ENCODE data around the gene FHL3. TPM values are rescaled to one million over a fixed set of nuclear protein-coding genes. Genes with fewer than 3 reads are reported as not detected.

The FHL3 gene
- total and polyA plus RNA-seq, 4 experiments from 2014 or later: 3.4 to 5.0 (median 3.7) TPM

- Mint-ChIP-seq H3K4me1 (peaks cover 0 to 2% (median 0%) of the 10 kb centered on the region in 4 donors), H3K4me3 (no peak overlapping the region), H3K27ac (no peak overlapping the region), H3K9me3 (no peaks in the 10 kb centered on the region), H3K36me3 (peaks cover 33 to 44% of the 10 kb centered on the region in 2 donors), H3K27me3 (no peaks in the 10 kb centered on the region)
- no peaks in the 10 kb centered on the region for H3K27me3 ChIP-seq (ENCODE audit: insufficient read depth, low read length)
- no peak overlapping the region for H3K4me3 ChIP-seq (ENCODE audit: low read length in 2 of 2)
- no peak for DNase-seq
- H3K9me3 ChIP-seq (ENCODE audit: control insufficient read depth in 1 of 2, low read length in 2 of 2): no peaks in the 10 kb centered on the region
- intact Hi-C loops (cut with micrococcal nuclease): no loop called here
- CTCF ChIA-PET (ENCODE audit: partially characterized antibody): interaction anchor here (1.5 to 1.9 kb wide), 2 partner anchors 8 to 10 kb away, joined by 4 to 5 read pairs; no protein-coding TSS in a partner anchor
- peaks cover 40% of the 10 kb centered on the region for H3K36me3 ChIP-seq (ENCODE audit: insufficient read depth, low read length)
- POLR2A ChIA-PET (ENCODE audit: partially characterized antibody): no interaction called here
- no peak overlapping the region for H3K27ac ChIP-seq (ENCODE audit: low read depth, low read length)
- H3K4me1 ChIP-seq (ENCODE audit: insufficient read depth, low read length): no peaks in the 10 kb centered on the region
Observed at GRCh38 chr1:37958690-37959089, 46.6 kb downstream of the FHL3 start.

- Histone ChIP-seq H3K27me3 (ENCODE audit: insufficient read depth, low read length) (no peaks in the 10 kb centered on the region), H3K9me3 (ENCODE audit: control insufficient read depth in 1 of 2, low read length in 2 of 2) (no peaks in the 10 kb centered on the region), H3K36me3 (ENCODE audit: insufficient read depth, low read length) (peaks cover 33% of the 10 kb centered on the region), H3K4me3 (ENCODE audit: low read length in 2 of 2) (no peak overlapping the region), H3K27ac (ENCODE audit: low read depth, low read length) (no peak overlapping the region), H3K4me1 (ENCODE audit: insufficient read depth, low read length) (no peaks in the 10 kb centered on the region)
- ChIA-PET CTCF (ENCODE audit: partially characterized antibody) (no interaction called here), POLR2A (ENCODE audit: partially characterized antibody) (no interaction called here)
- Mint-ChIP-seq H3K4me1 (peaks cover 0 to 1% (median 0%) of the 10 kb centered on the region in 4 donors), H3K27ac (no peak overlapping the region), H3K9me3 (no peaks in the 10 kb centered on the region), H3K36me3 (peaks cover 26 to 32% of the 10 kb centered on the region in 2 donors), H3K4me3 (no peak overlapping the region), H3K27me3 (no peaks in the 10 kb centered on the region)
- DNase-seq: no peak
- intact Hi-C loops (cut with micrococcal nuclease): no loop called here
Observed at GRCh38 chr1:37955685-37956084, 49.6 kb downstream of the FHL3 start.

- intact Hi-C loops (cut with micrococcal nuclease): no loop called here
- H3K27ac ChIP-seq (ENCODE audit: low read depth, low read length): no peak overlapping the region
- peaks cover 24% of the 10 kb centered on the region for H3K36me3 ChIP-seq (ENCODE audit: insufficient read depth, low read length)
- ChIA-PET CTCF (ENCODE audit: partially characterized antibody) (no interaction called here), POLR2A (ENCODE audit: partially characterized antibody) (no interaction called here)
- Mint-ChIP-seq H3K36me3 (peaks cover 19 to 22% of the 10 kb centered on the region in 2 donors), H3K27me3 (no peaks in the 10 kb centered on the region), H3K4me1 (peaks cover 0 to 1% (median 0%) of the 10 kb centered on the region in 4 donors), H3K27ac (peak overlapping the region in 2 of 7 donors; percentile 41 to 42), H3K9me3 (no peaks in the 10 kb centered on the region), H3K4me3 (no peak overlapping the region)
- no peaks in the 10 kb centered on the region for H3K27me3 ChIP-seq (ENCODE audit: insufficient read depth, low read length)
- no peak for DNase-seq
- H3K9me3 ChIP-seq (ENCODE audit: control insufficient read depth in 1 of 2, low read length in 2 of 2): no peaks in the 10 kb centered on the region
- no peaks in the 10 kb centered on the region for H3K4me1 ChIP-seq (ENCODE audit: insufficient read depth, low read length)
- H3K4me3 ChIP-seq (ENCODE audit: low read length in 2 of 2): no peak overlapping the region
Observed at GRCh38 chr1:37954316-37954971, 50.9 kb downstream of the FHL3 start.

GRCh38 chr1:37952738-37953137 is 52.6 kb downstream of the FHL3 start:
- H3K4me3 ChIP-seq (ENCODE audit: low read length in 2 of 2): no peak overlapping the region
- no peaks in the 10 kb centered on the region for H3K27me3 ChIP-seq (ENCODE audit: insufficient read depth, low read length)
- CTCF ChIA-PET (ENCODE audit: partially characterized antibody): no interaction called here
- no peaks in the 10 kb centered on the region for H3K9me3 Mint-ChIP-seq
- no peak overlapping the region for H3K27ac Mint-ChIP-seq
- no peaks in the 10 kb centered on the region for H3K4me1 ChIP-seq (ENCODE audit: insufficient read depth, low read length)
- H3K27ac ChIP-seq (ENCODE audit: low read depth, low read length): no peak overlapping the region
- DNase-seq: no peak
- H3K27me3 Mint-ChIP-seq: no peaks in the 10 kb centered on the region
- intact Hi-C loops (cut with micrococcal nuclease): no loop called here
- POLR2A ChIA-PET (ENCODE audit: partially characterized antibody): no interaction called here
- H3K4me1 Mint-ChIP-seq: peaks cover 0 to 1% (median under 1%) of the 10 kb centered on the region in 4 donors
- no peak overlapping the region for H3K4me3 Mint-ChIP-seq
- H3K36me3 Mint-ChIP-seq: peaks cover 7 to 11% of the 10 kb centered on the region in 2 donors
- peaks cover 7% of the 10 kb centered on the region for H3K36me3 ChIP-seq (ENCODE audit: insufficient read depth, low read length)
- no peaks in the 10 kb centered on the region for H3K9me3 ChIP-seq (ENCODE audit: control insufficient read depth in 1 of 2, low read length in 2 of 2)

GRCh38 chr1:37951783-37952624 is 53.3 kb downstream of the FHL3 start:
- Mint-ChIP-seq H3K36me3 (peaks cover 4 to 5% of the 10 kb centered on the region in 2 donors), H3K4me1 (peaks cover 3 to 7% (median 5%) of the 10 kb centered on the region in 4 donors), H3K27me3 (no peaks in the 10 kb centered on the region), H3K9me3 (no peaks in the 10 kb centered on the region), H3K27ac (peak overlapping the region in 1 of 7 donors; percentile 78), H3K4me3 (no peak overlapping the region)
- Histone ChIP-seq H3K36me3 (ENCODE audit: insufficient read depth, low read length) (peaks cover under 1% of the 10 kb centered on the region), H3K27ac (ENCODE audit: low read depth, low read length) (no peak overlapping the region), H3K4me1 (ENCODE audit: insufficient read depth, low read length) (peaks cover 5% of the 10 kb centered on the region), H3K4me3 (ENCODE audit: low read length in 2 of 2) (no peak overlapping the region), H3K9me3 (ENCODE audit: control insufficient read depth in 1 of 2, low read length in 2 of 2) (no peaks in the 10 kb centered on the region), H3K27me3 (ENCODE audit: insufficient read depth, low read length) (no peaks in the 10 kb centered on the region)
- DNase-seq: no peak
- CTCF ChIA-PET (ENCODE audit: partially characterized antibody): no interaction called here
- intact Hi-C loops (cut with micrococcal nuclease): no loop called here
- POLR2A ChIA-PET (ENCODE audit: partially characterized antibody): no interaction called here

- H3K36me3 ChIP-seq (ENCODE audit: insufficient read depth, low read length): no peaks in the 10 kb centered on the region
- peaks cover 13% of the 10 kb centered on the region for H3K4me1 ChIP-seq (ENCODE audit: insufficient read depth, low read length)
- POLR2A ChIA-PET (ENCODE audit: partially characterized antibody): interaction anchor here (2.6 kb wide), 1 partner anchor 20 kb away, joined by 7 read pairs; no protein-coding TSS in a partner anchor
- no peak overlapping the region for H3K4me3 Mint-ChIP-seq
- H3K9me3 ChIP-seq (ENCODE audit: control insufficient read depth in 1 of 2, low read length in 2 of 2): no peaks in the 10 kb centered on the region
- no peak for DNase-seq
- H3K27ac ChIP-seq (ENCODE audit: low read depth, low read length): no peak overlapping the region
- H3K27me3 Mint-ChIP-seq: peaks cover 0 to 2% of the 10 kb centered on the region in 2 donors
- peaks cover 2 to 3% of the 10 kb centered on the region in 2 donors for H3K36me3 Mint-ChIP-seq
- H3K4me3 ChIP-seq (ENCODE audit: low read length in 2 of 2): no peak overlapping the region
- no peaks in the 10 kb centered on the region for H3K9me3 Mint-ChIP-seq
- H3K27me3 ChIP-seq (ENCODE audit: insufficient read depth, low read length): no peaks in the 10 kb centered on the region
- H3K4me1 Mint-ChIP-seq: peaks cover 5 to 15% (median 9%) of the 10 kb centered on the region in 4 donors
- peak overlapping the region in 2 of 7 donors; percentile 42 to 47 for H3K27ac Mint-ChIP-seq
- CTCF ChIA-PET (ENCODE audit: partially characterized antibody): interaction anchor here (0.5 kb wide), 1 partner anchor 101 kb away, joined by 3 read pairs; no protein-coding TSS in a partner anchor
- intact Hi-C loops (cut with micrococcal nuclease): no loop called here
Observed at GRCh38 chr1:37951041-37951782, 54.1 kb downstream of the FHL3 start.
